Lung (tissue), 12 donors: Measurements from ENCODE around the gene PTPRT. TPM values are rescaled to one million over a fixed set of nuclear protein-coding genes. Genes with fewer than 3 reads are reported as not detected.

Experiments
- ATAC-seq: fragments of 200-7000 bp; cut with Tn5 transposase; one replicate; pipeline ENCODE4 v1.9.1; 2020; ENCODE audit warnings: moderate number of reproducible peaks; ENCODE audit not compliant: insufficient read depth, low FRiP score
- DNase-seq, 3 donors: peaks; one replicate each; pipeline ENCODE4 v3.0.0-alpha.2; 2013 to 2017
- H3K27ac ChIP-seq, 2 donors: one replicate each; pipeline ENCODE4 v1.5.1; 2013; ENCODE audit warnings: mild to moderate bottlenecking in 2 of 2, moderate library complexity in 2 of 2, control low read depth in 1 of 2, inconsistent platforms in 1 of 2, low read depth in 1 of 2, low read length in 1 of 2
- H3K27me3 ChIP-seq, 3 donors: one replicate each; pipeline ENCODE4 v1.5.1; 2013; ENCODE audit warnings: low read length in 2 of 3; ENCODE audit not compliant: control insufficient read depth in 3 of 3, insufficient read depth in 3 of 3
- H3K36me3 ChIP-seq, 4 donors: one replicate each; pipeline ENCODE4 v1.5.1; 2013; ENCODE audit warnings: low read length in 4 of 4, mild to moderate bottlenecking in 1 of 4, moderate library complexity in 1 of 4; ENCODE audit not compliant: control insufficient read depth in 4 of 4, insufficient read depth in 4 of 4
- H3K4me1 ChIP-seq, 5 donors: one replicate each; pipeline ENCODE4 v1.5.1; 2013; ENCODE audit warnings: low read length in 5 of 5, mild to moderate bottlenecking in 2 of 5, moderate library complexity in 1 of 5; ENCODE audit not compliant: control insufficient read depth in 5 of 5, insufficient read depth in 5 of 5
- H3K4me3 ChIP-seq: one replicate; pipeline ENCODE4 v1.5.1; 2013; ENCODE audit warnings: mild to moderate bottlenecking, control low read depth, moderate library complexity
- H3K9ac ChIP-seq, 2 donors: one replicate each; pipeline ENCODE4 v1.5.1; 2013; ENCODE audit warnings: low read length in 2 of 2, control low read depth in 1 of 2; ENCODE audit not compliant: insufficient read depth in 1 of 2
- H3K9me3 ChIP-seq, 4 donors: one replicate each; pipeline ENCODE4 v1.5.1; 2013; ENCODE audit warnings: low read length in 3 of 4, mild to moderate bottlenecking in 1 of 4, moderate library complexity in 1 of 4; ENCODE audit not compliant: control insufficient read depth in 4 of 4, insufficient read depth in 3 of 4
- CTCF ChIP-seq: IDR thresholded peaks from 2 replicates; pipeline ENCODE4 v1.5.1; 2012; ENCODE audit warnings: mild to moderate bottlenecking; ENCODE audit errors: control extremely low read depth, extremely low read depth
- WGBS, 2 donors: extraction: QIAGEN DNeasy Blood & Tissue Kit; methylation state at CpG; one replicate each; pipeline ENCODE4 v1.1.7; 2013; 5-methylcytosine and 5-hydroxymethylcytosine counted together
- polyA plus RNA-seq, 2 donors: library from polyadenylated mRNA; stranded (reverse); fragments of 200-250 nt; gene quantifications; one replicate each; pipeline ENCODE4 v1.2.1, GENCODE V29; 2013
- total RNA-seq, 2 donors: library from RNA; depleted of rRNA in 1 of 2; stranded (reverse); fragments of >200 nt in 1 of 2; gene quantifications; one replicate each; pipeline ENCODE4 v1.2.1, GENCODE V29; 2014 to 2021
- donor health status: control.
- donor health status: control.
- donor health status: Bipolar disorder and iron deficiency.
- donor health status: healthy.
- donor health status: DM: yes; HTN: yes; CAD: no.

PTPRT gene
- total and polyA plus RNA-seq, 4 donors: 0.37 to 13.8 (median 6.1) TPM

DNA sequence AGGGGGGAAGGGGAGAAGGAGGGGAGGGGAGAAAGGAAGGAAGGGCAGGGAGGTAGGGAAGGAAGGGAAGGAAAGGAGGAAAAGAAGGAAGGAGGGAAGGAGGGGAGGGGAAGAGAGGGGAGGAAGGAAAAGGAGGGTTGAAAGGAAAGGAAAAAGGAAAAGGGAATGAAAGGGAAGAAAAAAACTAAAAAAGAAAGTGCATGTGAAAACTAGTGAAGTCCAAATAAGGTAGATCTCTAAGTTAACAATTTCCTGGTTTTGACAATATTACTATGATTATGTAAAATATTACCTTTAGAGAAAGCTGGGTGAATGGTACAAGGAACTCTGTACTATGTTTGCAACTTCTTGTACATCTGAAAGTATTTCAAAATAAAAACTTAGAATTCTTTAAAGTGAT lies 132.4 kb downstream of the PTPRT start:
- no peak overlapping the region for H3K27ac ChIP-seq
- H3K27me3 ChIP-seq: no peaks in the 10 kb centered on the region
- peaks cover 0 to 2% (median 0%) of the 10 kb centered on the region in 5 donors for H3K4me1 ChIP-seq
- H3K9ac ChIP-seq: no peak overlapping the region
- DNase-seq: no peak
- ATAC-seq: no peak
- no peak overlapping the region for H3K4me3 ChIP-seq
- peaks cover 0 to 3% (median under 1%) of the 10 kb centered on the region in 4 donors for H3K9me3 ChIP-seq
- H3K36me3 ChIP-seq: no peaks in the 10 kb centered on the region
- no peak for TF ChIP-seq CTCF

- DNase-seq (no peak), ATAC-seq (no peak)
- Histone ChIP-seq H3K9me3 (peaks cover 0 to 2% (median 0%) of the 10 kb centered on the region in 4 donors), H3K9ac (no peak overlapping the region), H3K4me1 (no peaks in the 10 kb centered on the region), H3K27ac (no peak overlapping the region), H3K27me3 (no peaks in the 10 kb centered on the region), H3K4me3 (no peak overlapping the region), H3K36me3 (no peaks in the 10 kb centered on the region)
- no peak for TF ChIP-seq CTCF
- 22 to 27% methylated on average over 5 of the region's 5 CpGs for WGBS, 2 donors
Observed at GRCh38 chr20:43055181-43055884, 134.4 kb downstream of the PTPRT start.

DNA sequence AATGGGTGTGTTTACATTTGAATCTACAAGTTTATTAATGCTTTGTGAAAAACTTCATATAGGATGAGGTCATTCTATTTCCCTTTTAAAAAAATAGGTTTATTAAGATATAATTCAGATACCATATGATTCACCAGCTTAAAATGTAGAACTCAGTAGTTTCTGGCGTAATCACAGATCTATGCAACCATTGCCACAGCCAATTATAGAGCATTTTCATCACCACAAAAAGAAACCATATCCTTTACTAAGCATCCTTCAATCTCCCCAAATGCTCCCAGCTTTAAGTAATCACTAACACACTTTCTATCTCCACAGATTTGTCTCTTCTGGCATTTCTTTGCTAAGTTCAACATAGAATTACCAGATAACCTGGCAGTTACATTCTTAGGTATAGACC lies 137.2 kb downstream of the PTPRT start:
- no peak for TF ChIP-seq CTCF
- DNase-seq: no peak
- H3K27ac ChIP-seq: no peak overlapping the region

More for the DNA sequence above, 137.2 kb downstream of the PTPRT start:
- Histone ChIP-seq H3K9ac (no peak overlapping the region), H3K4me3 (no peak overlapping the region), H3K27me3 (peaks cover 0 to 4% (median 2%) of the 10 kb centered on the region in 3 donors), H3K9me3 (peaks cover 0 to 2% (median 0%) of the 10 kb centered on the region in 4 donors), H3K36me3 (no peaks in the 10 kb centered on the region), H3K4me1 (no peaks in the 10 kb centered on the region)
- WGBS, 2 donors: 62 to 82% methylated on average over 1 of the region's 1 CpG
- ATAC-seq: no peak
